Erythroblast (primary cell): Measurements from ENCODE around the gene SHISA5.

Source experiments
- GATA1 ChIP-seq: IDR thresholded peaks from 2 replicates; pipeline ENCODE4 v1.6.1; 2011; ENCODE audit warnings: low read depth, mild to moderate bottlenecking, control low read depth, low read length, moderate library complexity
- POLR2A ChIP-seq: IDR thresholded peaks from 2 replicates; pipeline ENCODE4 v1.6.1; 2011; ENCODE audit warnings: mild to moderate bottlenecking, low read length

DNA sequence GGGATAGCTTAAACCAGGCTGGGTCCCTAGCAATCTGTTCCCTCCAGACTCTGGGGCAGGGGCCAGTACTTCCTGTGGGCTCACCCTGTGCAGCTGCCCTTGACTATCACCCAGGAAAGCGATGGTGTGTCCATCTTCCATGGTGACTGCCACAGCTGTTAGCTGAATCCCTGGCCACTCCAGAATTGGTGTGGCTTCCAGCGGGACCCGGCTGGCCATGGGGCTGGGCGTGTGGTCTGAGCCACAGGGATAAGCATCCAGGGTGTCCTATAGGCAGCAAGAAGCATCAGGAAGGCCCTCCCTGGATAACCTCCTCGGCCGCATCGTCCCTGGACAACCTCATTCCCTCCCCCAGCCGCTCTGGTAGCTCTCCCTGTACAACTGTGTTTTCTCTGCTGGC, 81.3 kb downstream of the SHISA5 start:
- TF ChIP-seq POLR2A (no peak), GATA1 (no peak)
